T-helper 2 cell treated with Interferon-gamma antibody and Interleukin-4, amounts not matched to agents 100 ng/mL and 5 ng/mL, for 36 hours (primary cell): Measurements from ENCODE around the gene AKAP11. TPM values are rescaled to one million over a fixed set of nuclear protein-coding genes. Genes with fewer than 3 reads are reported as not detected.

Experiments
- intact Hi-C: fragments of 100-400 bp; cut with micrococcal nuclease; formaldehyde crosslinking; loops from one replicate; pipeline ENCODE4 v1.15.1; 2023
- total RNA-seq: library from RNA; stranded (reverse); gene quantifications from 2 replicates; pipeline ENCODE4 v1.2.3, GENCODE V29; 2022

Gene AKAP11
- total RNA-seq, 1 donor from 2014 or later: 34.8 TPM

- intact Hi-C loops: loop anchor here (2.0 kb wide), 2 partner anchors 58 to 166 kb away; no protein-coding TSS in a partner anchor
Measured at GRCh38 chr13:42328672-42329071, 56.7 kb downstream of the AKAP11 start.

DNA sequence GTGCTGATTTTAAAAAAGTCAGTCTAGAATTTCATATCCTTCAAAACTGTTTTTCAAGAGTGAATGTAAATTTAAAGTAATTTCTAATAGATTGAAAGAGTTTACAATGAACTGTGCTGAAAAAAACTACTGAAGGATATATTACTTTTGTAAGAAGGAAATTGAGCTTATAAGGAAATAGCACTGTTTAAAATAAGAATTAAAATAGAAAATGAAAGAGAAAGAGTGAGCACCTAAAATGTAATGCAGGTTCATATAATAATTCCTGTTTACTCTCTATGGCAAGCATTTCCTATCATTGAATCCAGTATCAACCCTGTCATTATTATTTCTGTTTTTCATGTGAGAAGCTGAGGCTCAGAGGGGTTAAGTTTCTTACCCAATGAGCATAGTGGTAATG is 57.3 kb downstream of the AKAP11 start:
- intact Hi-C loops: loop anchor here (2.0 kb wide), 2 partner anchors 58 to 166 kb away; no protein-coding TSS in a partner anchor

- intact Hi-C loops: loop anchor here (5.0 kb wide), 1 partner anchor 246 kb away; no protein-coding TSS in a partner anchor
Measured at GRCh38 chr13:42331009-42331408, 59.1 kb downstream of the AKAP11 start.

DNA sequence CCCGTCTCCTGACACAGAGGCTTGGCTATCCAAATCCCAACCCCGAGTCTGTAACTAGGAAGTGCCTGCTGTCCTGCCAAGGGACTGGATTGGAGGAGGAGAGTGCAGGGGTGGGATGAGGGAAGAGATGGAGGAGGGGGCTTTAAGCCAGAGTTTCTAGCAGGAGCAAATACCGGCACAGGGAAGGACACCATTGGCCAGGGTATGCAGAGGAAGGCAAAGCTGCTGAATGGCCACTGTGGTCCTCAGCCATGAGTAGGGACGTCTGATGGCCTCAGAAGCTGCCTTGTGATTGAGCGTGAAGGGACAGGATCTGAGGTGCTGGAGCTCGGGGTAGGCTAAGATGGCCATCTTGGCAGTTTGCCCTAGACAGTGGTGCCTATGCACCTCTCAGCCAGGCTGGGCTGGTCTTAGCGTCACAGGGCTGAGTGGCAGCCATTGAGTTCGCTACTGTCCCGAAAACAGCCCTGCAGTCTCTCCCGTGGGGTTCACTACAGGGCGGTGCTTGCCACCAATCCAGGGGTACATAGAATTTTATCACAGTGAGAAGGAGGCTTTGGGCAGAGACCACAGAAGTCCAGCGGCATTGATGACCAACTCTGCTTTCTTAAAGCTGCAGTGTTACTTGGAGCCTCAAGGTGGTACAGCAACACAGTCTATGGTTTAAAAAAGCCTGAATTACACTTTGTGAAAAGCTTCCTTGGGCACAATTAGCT is 61.8 kb downstream of the AKAP11 start:
- intact Hi-C loops: loop anchor here (1.0 to 5.0 kb wide), 4 partner anchors 145 to 261 kb away; no protein-coding TSS in a partner anchor

DNA sequence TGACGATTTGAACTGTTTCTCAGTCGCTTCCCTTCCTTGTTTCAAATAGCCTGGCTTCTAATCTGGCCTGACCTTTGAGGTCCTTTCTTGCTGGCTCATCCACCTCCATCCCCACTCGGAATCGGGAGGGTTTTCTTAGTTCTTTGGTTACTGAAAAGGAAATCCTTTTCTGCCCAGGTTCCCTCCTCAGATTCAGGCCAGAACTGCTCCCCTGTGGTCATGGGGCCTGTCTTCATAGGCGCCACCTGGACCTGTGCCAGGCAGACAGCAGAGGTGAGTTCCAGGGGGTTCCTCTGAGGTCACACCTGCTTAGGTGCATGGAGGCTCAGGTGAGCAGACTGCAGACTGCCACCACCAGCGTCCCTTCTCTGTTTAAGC is 62.4 kb downstream of the AKAP11 start:
- intact Hi-C loops: loop anchor here (1.0 to 5.0 kb wide), 4 partner anchors 144 to 260 kb away; no protein-coding TSS in a partner anchor

- intact Hi-C loops: no loop called here
Measured at GRCh38 chr13:42337808-42338600, 66.1 kb downstream of the AKAP11 start.

DNA sequence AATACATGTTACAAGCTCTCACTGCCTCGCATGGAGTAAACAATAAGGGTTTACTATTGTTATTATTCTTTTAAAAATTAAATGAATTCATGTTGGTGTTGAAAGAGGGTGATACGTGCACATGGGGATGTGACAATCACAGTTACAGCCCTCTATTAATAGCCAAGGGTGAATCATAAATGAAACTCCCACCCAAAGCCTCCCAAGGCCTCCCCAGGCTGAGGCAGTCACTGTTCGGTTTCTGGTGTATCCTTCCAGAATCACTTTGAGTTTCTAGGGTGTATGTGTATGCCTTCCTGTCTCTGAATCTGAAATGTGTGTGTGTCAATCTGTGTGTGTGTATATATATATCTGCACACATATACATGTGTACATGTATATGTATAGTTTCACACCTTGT is 73.4 kb downstream of the AKAP11 start:
- intact Hi-C loops: no loop called here

- intact Hi-C loops: no loop called here
Measured at GRCh38 chr13:42348576-42348975, 76.6 kb downstream of the AKAP11 start.

DNA sequence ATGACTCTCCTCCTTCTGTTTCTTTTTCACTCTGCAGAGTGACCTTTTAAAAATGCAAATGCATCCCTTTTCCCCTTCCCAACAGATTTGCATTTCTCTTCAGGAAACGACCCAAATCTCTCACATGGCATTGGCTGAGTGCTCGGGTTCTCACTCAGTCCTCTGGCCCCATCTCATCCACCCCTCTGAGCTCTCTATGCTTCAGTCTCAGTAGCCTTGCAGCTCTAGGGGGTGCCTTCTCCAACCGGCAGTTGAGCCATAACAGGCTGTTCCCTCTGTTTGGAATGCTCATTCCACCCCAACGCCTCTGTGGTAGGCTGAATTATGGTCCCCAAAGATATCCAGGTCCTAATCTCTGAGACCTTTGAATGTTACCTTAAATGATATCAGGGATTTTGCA is 78.2 kb downstream of the AKAP11 start:
- intact Hi-C loops: loop anchor here (5.0 kb wide), 1 partner anchor 127 kb away; no protein-coding TSS in a partner anchor

DNA sequence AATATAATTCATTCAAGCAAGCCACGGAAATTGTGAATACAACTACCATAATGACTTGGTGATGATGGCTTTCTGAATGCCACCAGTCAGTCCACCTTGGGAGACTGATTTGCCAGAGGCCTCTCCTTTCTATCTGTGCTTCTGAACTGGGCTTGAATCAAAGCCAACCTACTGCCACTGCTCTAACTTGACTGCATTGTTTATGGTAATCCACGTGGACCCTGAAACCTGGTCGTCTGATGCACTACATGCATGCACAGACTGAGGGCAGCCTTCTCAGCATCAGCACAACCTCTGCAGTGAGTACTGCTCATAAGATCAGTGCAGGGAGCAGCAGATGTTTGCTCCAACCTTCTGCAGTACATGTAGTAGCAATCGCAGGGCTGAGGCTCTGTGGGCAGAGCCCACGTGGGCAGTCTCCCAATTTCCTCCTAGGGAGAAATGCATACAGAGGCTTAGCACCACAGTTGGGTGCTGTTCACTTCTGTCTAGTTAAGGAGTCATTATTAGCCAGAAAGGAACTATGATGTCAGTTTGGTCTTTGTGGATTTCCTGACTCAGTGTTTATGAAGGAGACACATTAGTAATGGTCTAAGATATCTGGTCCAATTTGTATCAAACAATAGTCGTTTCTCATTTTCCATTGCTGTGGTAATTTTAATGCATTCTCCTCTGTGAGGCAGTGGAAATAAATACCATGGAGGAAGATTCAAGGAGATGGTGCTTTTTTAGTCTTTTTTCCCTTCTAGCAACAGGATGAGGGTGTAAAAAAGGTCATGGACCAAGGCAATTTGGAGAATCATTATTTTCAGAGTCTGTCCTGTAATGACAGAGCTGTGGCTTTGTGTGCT is 82.5 kb downstream of the AKAP11 start:
- intact Hi-C loops: loop anchor here (1.0 to 5.0 kb wide), 6 partner anchors 19 to 123 kb away; no protein-coding TSS in a partner anchor

- intact Hi-C loops: loop anchor here (2.0 kb wide), 1 partner anchor 52 kb away; no protein-coding TSS in a partner anchor
Measured at GRCh38 chr13:42355092-42355485, 83.1 kb downstream of the AKAP11 start.

- intact Hi-C loops: loop anchor here (2.0 kb wide), 1 partner anchor 51 kb away; no protein-coding TSS in a partner anchor
Measured at GRCh38 chr13:42355491-42356183, 83.7 kb downstream of the AKAP11 start.

DNA sequence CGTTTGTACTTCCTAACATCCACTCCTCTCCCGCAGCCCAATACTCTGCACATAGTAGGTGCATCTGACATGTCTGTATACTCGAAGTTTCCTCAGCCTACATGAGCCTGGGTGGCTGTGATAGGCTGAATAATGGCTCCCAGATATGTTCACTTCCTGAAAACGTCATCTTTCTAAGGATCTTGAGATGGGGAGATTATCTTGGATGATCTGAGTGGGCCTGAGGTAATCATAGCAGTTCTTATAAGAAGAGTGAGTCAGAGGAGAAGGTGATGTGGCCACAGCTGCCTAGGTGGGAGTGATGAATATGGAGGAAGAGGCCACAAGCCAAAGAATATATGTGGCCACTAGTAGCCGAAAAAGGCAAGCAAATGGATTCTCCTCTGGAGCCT is 84.2 kb downstream of the AKAP11 start:
- intact Hi-C loops: no loop called here

DNA sequence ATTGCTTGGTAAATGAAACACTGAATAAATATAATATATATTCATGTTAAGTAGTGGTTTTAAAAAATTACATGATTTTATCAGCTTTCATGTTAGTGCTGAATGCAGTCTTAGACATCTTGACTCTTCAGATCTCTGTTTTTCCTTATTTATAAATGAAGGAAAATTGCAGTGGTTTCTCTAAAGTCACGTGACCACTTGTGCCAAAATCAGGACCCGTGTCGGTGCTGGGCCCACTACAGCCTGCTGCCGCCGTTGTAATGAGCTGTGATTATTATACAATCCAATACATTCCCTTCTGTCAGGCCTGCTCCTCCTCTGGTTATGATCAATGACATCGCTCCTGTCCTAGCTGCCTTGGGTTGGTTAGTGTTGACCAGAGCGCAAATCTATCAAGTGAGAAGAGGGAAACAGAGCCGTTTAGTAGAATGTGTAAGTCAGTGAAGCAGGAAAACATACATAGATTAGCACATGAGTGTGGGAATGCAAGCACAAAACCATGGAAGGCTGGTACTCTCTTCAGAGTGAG is 88.2 kb downstream of the AKAP11 start:
- intact Hi-C loops: no loop called here

DNA sequence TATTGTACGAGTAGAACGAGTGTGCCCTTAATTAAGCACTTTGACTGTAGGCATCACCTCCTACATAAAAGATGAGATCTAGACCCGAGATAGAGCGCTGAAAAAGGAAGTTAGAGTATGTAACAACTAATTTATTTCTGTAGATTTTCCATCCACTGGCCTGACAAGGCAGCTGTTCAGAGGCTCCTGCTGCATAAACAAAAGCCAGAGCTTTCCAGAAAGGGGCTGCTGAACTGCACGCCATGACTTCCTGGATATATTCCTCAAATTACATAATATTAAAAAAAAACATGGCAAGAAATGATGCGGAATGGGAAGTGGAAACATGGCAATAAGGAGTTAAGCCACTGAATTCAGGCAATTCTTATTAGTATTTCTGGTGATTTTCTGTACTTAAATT is 89.7 kb downstream of the AKAP11 start:
- intact Hi-C loops: no loop called here

DNA sequence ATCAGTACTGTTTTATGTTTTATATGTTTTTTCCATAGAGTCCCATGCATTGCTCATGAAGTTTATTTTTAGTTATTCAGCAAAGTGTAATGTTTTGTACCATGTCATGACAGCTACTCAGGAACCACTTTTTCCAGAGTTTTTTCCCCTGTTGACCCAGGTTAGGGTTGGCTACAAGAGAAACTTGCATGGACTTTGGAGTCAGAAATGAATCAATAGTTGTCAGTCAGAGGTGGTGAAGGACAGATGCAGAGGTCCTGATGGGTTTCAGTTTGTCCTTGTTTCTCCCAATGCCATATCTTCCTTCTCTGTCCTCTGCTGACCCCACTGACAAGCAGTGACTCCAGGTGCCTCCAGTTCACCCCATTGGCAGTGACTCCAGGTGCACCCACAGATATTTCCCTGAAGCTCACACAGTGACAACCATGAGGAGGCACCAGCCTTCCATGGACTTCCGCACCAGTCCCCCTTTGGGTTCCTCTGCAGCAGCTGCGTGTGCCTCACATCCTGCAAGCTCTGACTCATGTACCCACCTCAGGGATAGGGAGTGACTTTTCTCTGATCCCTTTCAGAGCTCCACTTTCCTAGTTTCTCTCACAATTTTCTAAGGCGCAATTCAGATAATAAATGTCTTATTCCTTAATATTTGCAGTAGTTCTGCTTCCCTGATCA is 92.1 kb downstream of the AKAP11 start:
- intact Hi-C loops: no loop called here

DNA sequence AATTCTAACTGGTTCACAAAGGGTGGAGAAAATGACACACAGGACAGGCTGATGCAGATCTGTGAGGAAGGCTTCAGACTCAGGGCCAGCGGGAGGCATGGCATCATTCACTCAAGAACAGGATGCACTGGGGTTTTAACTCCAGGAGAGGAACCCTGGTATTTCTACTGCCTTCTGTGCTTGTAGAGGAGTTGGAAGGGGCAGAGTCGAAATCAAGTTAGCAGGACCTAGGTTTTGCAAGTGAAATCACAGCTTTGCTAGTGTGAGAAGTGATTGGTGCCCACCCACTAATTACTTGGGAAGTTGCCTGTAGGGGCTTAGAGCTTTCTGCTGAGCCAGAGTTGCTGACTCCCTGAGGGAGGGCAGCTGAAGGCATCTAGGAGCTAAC is 92.7 kb downstream of the AKAP11 start:
- intact Hi-C loops: no loop called here

DNA sequence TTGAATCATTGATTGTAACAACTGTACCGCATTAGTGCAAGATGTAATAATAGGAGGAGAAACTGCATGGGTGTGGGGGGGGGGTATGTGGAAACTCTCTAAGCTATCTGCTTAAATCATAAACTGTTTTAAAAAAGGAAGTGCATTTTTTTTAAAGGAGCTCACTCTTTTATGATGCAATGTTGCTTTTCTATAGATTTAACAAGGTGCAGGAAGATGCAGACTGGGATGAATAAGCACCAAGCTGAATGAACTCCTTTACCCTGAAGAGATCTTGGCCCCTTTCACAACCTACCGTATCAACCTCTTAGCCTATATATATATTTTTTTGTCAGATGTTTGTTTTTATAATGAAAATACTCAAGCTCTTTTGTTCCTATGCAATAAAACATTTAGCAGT is 95.9 kb downstream of the AKAP11 start:
- intact Hi-C loops: no loop called here

GRCh38 chr13:42369071-42369797 is 97.3 kb downstream of the AKAP11 start:
- intact Hi-C loops: no loop called here
